K562 (cell line): Measurements from ENCODE around the gene PEX13. TPM values are rescaled to one million over a fixed set of nuclear protein-coding genes. Genes with fewer than 3 reads are reported as not detected.

Experiments
- ASH1L ChIP-seq: fragments of 450-650 bp; IDR thresholded peaks from 2 replicates; pipeline ENCODE4 v1.6.1; 2018; ENCODE audit warnings: borderline replicate concordance, mild to moderate bottlenecking, low read depth; ENCODE audit not compliant: partially characterized antibody
- BACH1 ChIP-seq: fragments of 200-800 bp; sonication (Bioruptor generic); IDR thresholded peaks from 2 replicates; pipeline ENCODE4 v1.6.1; 2016; ENCODE audit warnings: missing genetic modification characterization, missing compliant biosample characterization
- CXXC5 ChIP-seq: fragments of 250-450 bp; sonication (Bioruptor Pico); IDR thresholded peaks from 2 replicates; pipeline ENCODE4 v1.8.0; 2022; ENCODE audit warnings: inconsistent platforms, mild to moderate bottlenecking, moderate library complexity
- ESRRA ChIP-seq: fragments of 450-650 bp; IDR thresholded peaks from 2 replicates; pipeline ENCODE4 v1.6.1; 2014; ENCODE audit warnings: low read depth, mild to moderate bottlenecking, moderate library complexity, borderline replicate concordance
- FOXJ3 ChIP-seq: sonication (generic); formaldehyde crosslinking; IDR thresholded peaks from 2 replicates; pipeline ENCODE4 v1.4.0; 2020; ENCODE audit warnings: mild to moderate bottlenecking, missing genetic modification reagents
- HMG20B ChIP-seq: fragments of 250-450 bp; sonication (Bioruptor Pico); IDR thresholded peaks from 2 replicates; pipeline ENCODE4 v1.5.0; 2021; ENCODE audit warnings: mild to moderate bottlenecking
- KLF1 ChIP-seq: fragments of 450-650 bp; IDR thresholded peaks from 2 replicates; pipeline ENCODE4 v1.6.1; 2016; ENCODE audit warnings: missing genetic modification characterization, missing compliant biosample characterization
- MAFF ChIP-seq: IDR thresholded peaks from 2 replicates; pipeline ENCODE4 v1.6.1; 2012; ENCODE audit warnings: low read length, improper control_type of control experiment
- MBD1 ChIP-seq: fragments of 250-450 bp; sonication (Bioruptor Pico); IDR thresholded peaks from 2 replicates; pipeline ENCODE4 v1.8.0; 2022; ENCODE audit warnings: inconsistent platforms
- NCOA4 ChIP-seq: fragments of 450-650 bp; IDR thresholded peaks from 2 replicates; pipeline ENCODE4 v1.6.1; 2018; ENCODE audit warnings: mild to moderate bottlenecking; ENCODE audit not compliant: partially characterized antibody
- NR3C1 ChIP-seq: sonication (generic); formaldehyde crosslinking; IDR thresholded peaks from 2 replicates; pipeline ENCODE4 v1.8.1; 2022; ENCODE audit warnings: missing genetic modification reagents
- POU5F1 ChIP-seq: fragments of 150-350 bp; IDR thresholded peaks from 2 replicates; pipeline ENCODE4 v1.6.1; 2014; ENCODE audit warnings: borderline replicate concordance, low read length, low read depth, mild to moderate bottlenecking; ENCODE audit not compliant: partially characterized antibody
- PTBP1 ChIP-seq: fragments of 200-400 bp; formaldehyde crosslinking; IDR thresholded peaks from 2 replicates; pipeline ENCODE4 v1.6.1; 2017; ENCODE audit warnings: low read depth, low read length
- RFX5 ChIP-seq: IDR thresholded peaks from 2 replicates; pipeline ENCODE4 v1.6.1; 2011; ENCODE audit warnings: low read depth, mild to moderate bottlenecking, improper control_type of control experiment, low read length
- RNF2 ChIP-seq: sonication (generic); IDR thresholded peaks from 2 replicates; pipeline ENCODE4 v1.6.1; 2016
- SAFB ChIP-seq: fragments of 200-400 bp; formaldehyde crosslinking; IDR thresholded peaks from 2 replicates; pipeline ENCODE4 v1.6.1; 2017; ENCODE audit warnings: low read depth, low read length, borderline replicate concordance
- SAFB2 ChIP-seq: fragments of 200-400 bp; formaldehyde crosslinking; IDR thresholded peaks from 2 replicates; pipeline ENCODE4 v1.6.1; 2018; ENCODE audit warnings: borderline replicate concordance, low read length, low read depth, moderate library complexity; ENCODE audit not compliant: severe bottlenecking
- SIN3A ChIP-seq, 2 experiments: fragments of 150-350 bp in 1 of 2; IDR thresholded peaks; 2 replicates each; pipeline ENCODE4 v1.6.1; 2011 to 2016; ENCODE audit warnings: borderline replicate concordance in 2 of 2, low read depth in 2 of 2, low read length in 2 of 2, mild to moderate bottlenecking in 2 of 2, moderate library complexity in 2 of 2; ENCODE audit not compliant: control insufficient read depth in 1 of 2
- TEAD2 ChIP-seq: fragments of 450-650 bp; IDR thresholded peaks from 2 replicates; pipeline ENCODE4 v1.6.1; 2016; ENCODE audit warnings: missing genetic modification characterization, control low read depth, missing compliant biosample characterization
- XRCC4 ChIP-seq: IDR thresholded peaks from one replicate; pipeline ENCODE4 v1.6.1; 2011; ENCODE audit not compliant: insufficient read depth, insufficient read length; ENCODE audit errors: extremely low read depth
- ZBED1 ChIP-seq: IDR thresholded peaks from 2 replicates; pipeline ENCODE4 v1.6.1; 2014
- ZKSCAN3 ChIP-seq: fragments of 250-450 bp; sonication (Bioruptor Pico); IDR thresholded peaks from 2 replicates; pipeline ENCODE4 v1.4.0; 2020
- ZNF75A ChIP-seq: fragments of 450-650 bp; formaldehyde crosslinking; IDR thresholded peaks from 2 replicates; pipeline ENCODE4 v1.4.0; 2020; ENCODE audit warnings: mild to moderate bottlenecking
- ZNF77 ChIP-seq: fragments of 250-450 bp; sonication (Bioruptor Pico); IDR thresholded peaks from 2 replicates; pipeline ENCODE4 v1.5.0; 2020
- polyA plus RNA-seq, 8 experiments: library from polyadenylated mRNA; depleted of rRNA in 4 of 8; stranded (reverse) in 5 of 8; unstranded in 3 of 8; fragments of >200 nt; fragmentation: Nextera tagmentation in 2 of 8; fragmentation: Illumina TruSeq in 1 of 8; extraction: Ambion mirVana in 2 of 8; extraction: Trizol in 1 of 8; gene quantifications; 2 replicates each; pipeline versions ENCODE4 v1.2.1 to v1.2.3, GENCODE V29; 2011 to 2014; ENCODE audit warnings: inconsistent platforms in 1 of 8, missing spikeins in 1 of 8
- total RNA-seq, 7 experiments: library from RNA; depleted of rRNA in 6 of 7; stranded (reverse); fragments of >200 nt in 6 of 7; fragmentation: Illumina TruSeq in 2 of 7; extraction: Trizol in 2 of 7; gene quantifications; 2 replicates each; pipeline versions ENCODE4 v1.2.1 to v1.2.3, GENCODE V29; 2011 to 2021; ENCODE audit warnings: low replicate concordance in 1 of 7
- TF ChIP-seq, protein P1 (sequence below): fragments of 450-650 bp; IDR thresholded peaks from 2 replicates; pipeline ENCODE4 v1.6.1; 2014; ENCODE audit warnings: low read depth, mild to moderate bottlenecking, moderate library complexity, borderline replicate concordance
- TF ChIP-seq, protein P2 (sequence below): fragments of 250-450 bp; sonication (Bioruptor Pico); IDR thresholded peaks from 2 replicates; pipeline ENCODE4 v1.9.0; 2021; ENCODE audit warnings: mild to moderate bottlenecking, inconsistent platforms

Gene PEX13
- total and polyA plus RNA-seq, 9 of the 15 experiments (the other 6 are each of a cell fraction or from before 2014, with no cell fraction given) = 4.0 to 30.4 (median 18.8) TPM

GRCh38 chr2:61017003-61017555 is 441 bp upstream of the PEX13 start (continued):
- TF ChIP-seq MAFF = 0 out of 2 replicates have a peak, but pooled peaks have one; percentile 13
- TF ChIP-seq, protein P1, sequence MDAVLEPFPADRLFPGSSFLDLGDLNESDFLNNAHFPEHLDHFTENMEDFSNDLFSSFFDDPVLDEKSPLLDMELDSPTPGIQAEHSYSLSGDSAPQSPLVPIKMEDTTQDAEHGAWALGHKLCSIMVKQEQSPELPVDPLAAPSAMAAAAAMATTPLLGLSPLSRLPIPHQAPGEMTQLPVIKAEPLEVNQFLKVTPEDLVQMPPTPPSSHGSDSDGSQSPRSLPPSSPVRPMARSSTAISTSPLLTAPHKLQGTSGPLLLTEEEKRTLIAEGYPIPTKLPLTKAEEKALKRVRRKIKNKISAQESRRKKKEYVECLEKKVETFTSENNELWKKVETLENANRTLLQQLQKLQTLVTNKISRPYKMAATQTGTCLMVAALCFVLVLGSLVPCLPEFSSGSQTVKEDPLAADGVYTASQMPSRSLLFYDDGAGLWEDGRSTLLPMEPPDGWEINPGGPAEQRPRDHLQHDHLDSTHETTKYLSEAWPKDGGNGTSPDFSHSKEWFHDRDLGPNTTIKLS = peak; percentile 72; the same call in 1 of the 2 replicates
- TF ChIP-seq HMG20B (CRISPR knock-in tag) = no peak
- TF ChIP-seq ZBED1 = 0 out of 2 replicates have a peak, but pooled peaks have one; percentile 36
- TF ChIP-seq KLF1 (tag) = 0 out of 2 replicates have a peak, but pooled peaks have one; percentile 37
- peak; percentile 81 for TF ChIP-seq CXXC5 (CRISPR knock-in tag)
- TF ChIP-seq SIN3A (IDR thresholded peaks at IDR 0.05; ENCODE audit: borderline replicate concordance in 2 of 2, control insufficient read depth in 1 of 2, low read depth in 2 of 2, low read length in 2 of 2) = peak; percentile 86 to 88; a peak in 3 of 4 replicates
- no peak for TF ChIP-seq FOXJ3 (CRISPR knock-in tag)
- no peak for TF ChIP-seq MBD1 (CRISPR knock-in tag)
- TF ChIP-seq ZNF75A (CRISPR knock-in tag) = no peak
- TF ChIP-seq, protein P2, sequence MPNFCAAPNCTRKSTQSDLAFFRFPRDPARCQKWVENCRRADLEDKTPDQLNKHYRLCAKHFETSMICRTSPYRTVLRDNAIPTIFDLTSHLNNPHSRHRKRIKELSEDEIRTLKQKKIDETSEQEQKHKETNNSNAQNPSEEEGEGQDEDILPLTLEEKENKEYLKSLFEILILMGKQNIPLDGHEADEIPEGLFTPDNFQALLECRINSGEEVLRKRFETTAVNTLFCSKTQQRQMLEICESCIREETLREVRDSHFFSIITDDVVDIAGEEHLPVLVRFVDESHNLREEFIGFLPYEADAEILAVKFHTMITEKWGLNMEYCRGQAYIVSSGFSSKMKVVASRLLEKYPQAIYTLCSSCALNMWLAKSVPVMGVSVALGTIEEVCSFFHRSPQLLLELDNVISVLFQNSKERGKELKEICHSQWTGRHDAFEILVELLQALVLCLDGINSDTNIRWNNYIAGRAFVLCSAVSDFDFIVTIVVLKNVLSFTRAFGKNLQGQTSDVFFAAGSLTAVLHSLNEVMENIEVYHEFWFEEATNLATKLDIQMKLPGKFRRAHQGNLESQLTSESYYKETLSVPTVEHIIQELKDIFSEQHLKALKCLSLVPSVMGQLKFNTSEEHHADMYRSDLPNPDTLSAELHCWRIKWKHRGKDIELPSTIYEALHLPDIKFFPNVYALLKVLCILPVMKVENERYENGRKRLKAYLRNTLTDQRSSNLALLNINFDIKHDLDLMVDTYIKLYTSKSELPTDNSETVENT = no peak
- no peak for TF ChIP-seq XRCC4
- TF ChIP-seq PTBP1 = 0 out of 2 replicates have a peak, but pooled peaks have one; percentile 23
- peak; percentile 75; the same call in 1 of the 2 replicates for TF ChIP-seq RNF2
- no peak for TF ChIP-seq BACH1
- no peak for TF ChIP-seq NR3C1 (CRISPR knock-in tag)
- TF ChIP-seq SAFB = no peak
- TF ChIP-seq ZKSCAN3 (CRISPR knock-in tag) = no peak
- no peak for TF ChIP-seq RFX5
- TF ChIP-seq ESRRA = peak; percentile 35; the same call in 1 of the 2 replicates
- peak; percentile 52 for TF ChIP-seq ASH1L
- TF ChIP-seq POU5F1 = no peak
- TF ChIP-seq NCOA4 = peak; percentile 99
- no peak for TF ChIP-seq SAFB2
- no peak for TF ChIP-seq TEAD2 (tag)
- no peak for TF ChIP-seq ZNF77
